Gastrocnemius medialis (tissue), 4 donors: ENCODE data around the gene MND1.

Experiments used
- POLR2A ChIP-seq, 2 donors: fragments of 450-650 bp; IDR thresholded peaks; one replicate each; pipeline ENCODE4 v1.6.1; 2017; ENCODE audit warnings: antibody characterized with exemption in 2 of 2, mild to moderate bottlenecking in 2 of 2, moderate library complexity in 2 of 2
- TF ChIP-seq, protein P1 (sequence below), 5 experiments: fragments of 450-650 bp in 3 of 5; fragments of 200-600 bp in 2 of 5; sonication (generic) in 2 of 5; IDR thresholded peaks in 4 of 5; conservative IDR thresholded peaks in 1 of 5; 1 replicate in 4 of 5; 2 replicates in 1 of 5; pipeline ENCODE4 v1.5.1; 2016 to 2019; ENCODE audit warnings: antibody characterized with exemption in 5 of 5, mild to moderate bottlenecking in 3 of 5, moderate library complexity in 3 of 5

DNA sequence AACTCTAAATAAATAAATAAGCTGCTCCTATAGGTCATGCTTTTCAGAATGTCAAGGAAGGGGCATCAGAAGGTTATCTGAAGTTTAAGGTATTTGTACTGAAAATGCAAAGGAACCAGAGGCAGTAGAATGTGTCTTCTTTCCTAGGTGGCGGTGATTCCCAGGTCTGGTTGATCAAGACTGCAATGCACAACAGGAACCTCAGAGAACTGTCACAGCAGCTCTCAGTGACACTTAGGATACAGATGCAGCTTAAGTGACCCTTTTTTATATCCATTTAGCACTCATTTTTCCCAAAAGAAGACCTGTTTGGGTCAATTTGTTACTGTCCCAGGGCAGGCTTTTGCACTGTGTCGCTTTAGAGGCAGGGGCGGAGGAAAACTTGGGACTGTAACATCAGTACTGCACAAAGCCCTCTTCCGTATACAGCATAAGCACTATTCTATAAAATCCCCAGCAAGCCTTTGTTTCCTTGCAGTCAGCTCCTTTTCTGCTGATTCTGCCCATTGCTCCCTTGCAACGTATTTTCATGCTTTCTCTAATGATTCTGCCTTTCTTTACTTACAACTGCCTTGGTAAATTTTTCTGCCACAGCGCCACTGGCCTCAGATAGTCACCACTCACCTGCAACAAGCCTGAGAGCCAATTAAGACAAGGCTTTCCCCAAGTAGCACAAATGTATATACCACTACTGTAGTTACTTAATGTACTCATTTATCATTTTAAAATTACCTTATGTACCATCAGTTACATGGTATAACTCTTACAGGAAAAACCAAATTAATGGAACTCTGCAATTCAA, 1.5 kb upstream of the MND1 start:
- no peak for TF ChIP-seq POLR2A (IDR thresholded peaks at IDR 0.05)
- TF ChIP-seq, protein P1, sequence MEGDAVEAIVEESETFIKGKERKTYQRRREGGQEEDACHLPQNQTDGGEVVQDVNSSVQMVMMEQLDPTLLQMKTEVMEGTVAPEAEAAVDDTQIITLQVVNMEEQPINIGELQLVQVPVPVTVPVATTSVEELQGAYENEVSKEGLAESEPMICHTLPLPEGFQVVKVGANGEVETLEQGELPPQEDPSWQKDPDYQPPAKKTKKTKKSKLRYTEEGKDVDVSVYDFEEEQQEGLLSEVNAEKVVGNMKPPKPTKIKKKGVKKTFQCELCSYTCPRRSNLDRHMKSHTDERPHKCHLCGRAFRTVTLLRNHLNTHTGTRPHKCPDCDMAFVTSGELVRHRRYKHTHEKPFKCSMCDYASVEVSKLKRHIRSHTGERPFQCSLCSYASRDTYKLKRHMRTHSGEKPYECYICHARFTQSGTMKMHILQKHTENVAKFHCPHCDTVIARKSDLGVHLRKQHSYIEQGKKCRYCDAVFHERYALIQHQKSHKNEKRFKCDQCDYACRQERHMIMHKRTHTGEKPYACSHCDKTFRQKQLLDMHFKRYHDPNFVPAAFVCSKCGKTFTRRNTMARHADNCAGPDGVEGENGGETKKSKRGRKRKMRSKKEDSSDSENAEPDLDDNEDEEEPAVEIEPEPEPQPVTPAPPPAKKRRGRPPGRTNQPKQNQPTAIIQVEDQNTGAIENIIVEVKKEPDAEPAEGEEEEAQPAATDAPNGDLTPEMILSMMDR (IDR thresholded peaks at IDR 0.05 in 4 of 5, conservative IDR thresholded peaks at IDR 0.05 in 1 of 5), result no peak
